Neuron (in vitro differentiated cells): Measurements from ENCODE around the gene HOMER2.
"Not testable (repeated sequence)": the region's sequence is repeated elsewhere in the genome, so short reads cannot be mapped to it uniquely, and the experiment has no call there.

Source experiments
- H2AFZ ChIP-seq: one replicate; pipeline ENCODE4 v1.6.1; 2013; ENCODE audit warnings: low read depth, mild to moderate bottlenecking, inconsistent platforms, low read length, moderate library complexity
- H3K27me3 ChIP-seq: one replicate; pipeline ENCODE4 v1.6.1; 2013; ENCODE audit warnings: low read length; ENCODE audit not compliant: insufficient read depth
- H3K36me3 ChIP-seq: one replicate; pipeline ENCODE4 v1.6.1; 2013; ENCODE audit warnings: low read length; ENCODE audit not compliant: insufficient read depth
- H3K4me1 ChIP-seq: one replicate; pipeline ENCODE4 v1.6.1; 2013; ENCODE audit warnings: low read length; ENCODE audit not compliant: insufficient read depth
- H3K4me3 ChIP-seq: 2 replicates; pipeline ENCODE4 v1.5.1; 2013; ENCODE audit warnings: mild to moderate bottlenecking, low read length, moderate library complexity
- H3K9me3 ChIP-seq: one replicate; pipeline ENCODE4 v1.6.1; 2013; ENCODE audit warnings: low read length

Gene HOMER2

GRCh38 chr15:82838096-82838735 is 114.3 kb downstream of the HOMER2 start:
- H3K4me3 ChIP-seq: no peak overlapping the region
- H3K9me3 ChIP-seq: no peaks in the 10 kb centered on the region
- no peak overlapping the region for H2AFZ ChIP-seq
- H3K36me3 ChIP-seq: peaks cover 33% of the 10 kb centered on the region
- peaks cover 2% of the 10 kb centered on the region for H3K4me1 ChIP-seq
- no peaks in the 10 kb centered on the region for H3K27me3 ChIP-seq

- Histone ChIP-seq H2AFZ (no peak overlapping the region), H3K9me3 (no peaks in the 10 kb centered on the region), H3K4me1 (peaks cover 8% of the 10 kb centered on the region), H3K4me3 (no peak overlapping the region), H3K27me3 (no peaks in the 10 kb centered on the region), H3K36me3 (peaks cover 51% of the 10 kb centered on the region)
Observed at GRCh38 chr15:82835391-82835917, 117.1 kb downstream of the HOMER2 start.

GRCh38 chr15:82833362-82833682 is 119.2 kb downstream of the HOMER2 start:
- no peak overlapping the region for H3K4me3 ChIP-seq
- H3K4me1 ChIP-seq: peaks cover 8% of the 10 kb centered on the region
- H3K36me3 ChIP-seq: peaks cover 68% of the 10 kb centered on the region
- no peaks in the 10 kb centered on the region for H3K9me3 ChIP-seq
- no peaks in the 10 kb centered on the region for H3K27me3 ChIP-seq
- H2AFZ ChIP-seq: no peak overlapping the region

GRCh38 chr15:82832601-82833361 is 119.7 kb downstream of the HOMER2 start:
- peaks cover 8% of the 10 kb centered on the region for H3K4me1 ChIP-seq
- no peaks in the 10 kb centered on the region for H3K27me3 ChIP-seq
- H3K36me3 ChIP-seq: peaks cover 74% of the 10 kb centered on the region
- H2AFZ ChIP-seq: no peak overlapping the region
- no peak overlapping the region for H3K4me3 ChIP-seq
- H3K9me3 ChIP-seq: no peaks in the 10 kb centered on the region

GRCh38 chr15:82831894-82832600 is 120.5 kb downstream of the HOMER2 start:
- H3K27me3 ChIP-seq: no peaks in the 10 kb centered on the region
- peaks cover 79% of the 10 kb centered on the region for H3K36me3 ChIP-seq
- H3K4me1 ChIP-seq: peaks cover 8% of the 10 kb centered on the region
- H3K9me3 ChIP-seq: no peaks in the 10 kb centered on the region
- no peak overlapping the region for H3K4me3 ChIP-seq
- H2AFZ ChIP-seq: no peak overlapping the region

- no peaks in the 10 kb centered on the region for H3K27me3 ChIP-seq
- peaks cover 8% of the 10 kb centered on the region for H3K4me1 ChIP-seq
- H3K36me3 ChIP-seq: peaks cover 79% of the 10 kb centered on the region
- no peaks in the 10 kb centered on the region for H3K9me3 ChIP-seq
- H3K4me3 ChIP-seq: no peak overlapping the region
- H2AFZ ChIP-seq: no peak overlapping the region
Observed at GRCh38 chr15:82830427-82831173, 121.9 kb downstream of the HOMER2 start.

- peaks cover 73% of the 10 kb centered on the region for H3K36me3 ChIP-seq
- H2AFZ ChIP-seq: no peak overlapping the region
- H3K9me3 ChIP-seq: no peaks in the 10 kb centered on the region
- H3K4me3 ChIP-seq: no peak overlapping the region
- H3K27me3 ChIP-seq: no peaks in the 10 kb centered on the region
- peaks cover 8% of the 10 kb centered on the region for H3K4me1 ChIP-seq
Observed at GRCh38 chr15:82829234-82829633, 123.3 kb downstream of the HOMER2 start.

GRCh38 chr15:82828075-82828474 is 124.4 kb downstream of the HOMER2 start:
- Histone ChIP-seq H2AFZ (no peak overlapping the region), H3K9me3 (no peaks in the 10 kb centered on the region), H3K36me3 (peaks cover 68% of the 10 kb centered on the region), H3K4me1 (peaks cover 5% of the 10 kb centered on the region), H3K4me3 (no peak overlapping the region), H3K27me3 (no peaks in the 10 kb centered on the region)

- no peak overlapping the region for H3K4me3 ChIP-seq
- no peaks in the 10 kb centered on the region for H3K27me3 ChIP-seq
- peaks cover 55% of the 10 kb centered on the region for H3K36me3 ChIP-seq
- peaks cover 3% of the 10 kb centered on the region for H3K9me3 ChIP-seq
- no peak overlapping the region for H2AFZ ChIP-seq
- H3K4me1 ChIP-seq: no peaks in the 10 kb centered on the region
Observed at GRCh38 chr15:82823049-82823448, 129.5 kb downstream of the HOMER2 start.

- H3K4me3 ChIP-seq, H3K9me3 ChIP-seq, H3K4me1 ChIP-seq, H2AFZ ChIP-seq, H3K27me3 ChIP-seq: not testable (repeated sequence)
- peaks cover 50% of the 10 kb centered on the region for H3K36me3 ChIP-seq
Observed at GRCh38 chr15:82821851-82822250, 130.7 kb downstream of the HOMER2 start.

GRCh38 chr15:82821396-82821795 is 131.1 kb downstream of the HOMER2 start:
- H3K27me3 ChIP-seq, H2AFZ ChIP-seq, H3K4me1 ChIP-seq, H3K9me3 ChIP-seq, H3K4me3 ChIP-seq: not testable (repeated sequence)
- peaks cover 49% of the 10 kb centered on the region for H3K36me3 ChIP-seq

GRCh38 chr15:82820128-82820527 is 132.4 kb downstream of the HOMER2 start:
- H3K4me3 ChIP-seq: no peak overlapping the region
- no peaks in the 10 kb centered on the region for H3K27me3 ChIP-seq
- H2AFZ ChIP-seq: no peak overlapping the region
- peaks cover 49% of the 10 kb centered on the region for H3K36me3 ChIP-seq
- H3K9me3 ChIP-seq: peaks cover 3% of the 10 kb centered on the region
- no peaks in the 10 kb centered on the region for H3K4me1 ChIP-seq

GRCh38 chr15:82812994-82813393 is 139.5 kb downstream of the HOMER2 start:
- H3K4me3 ChIP-seq: no peak overlapping the region
- H2AFZ ChIP-seq: no peak overlapping the region
- no peaks in the 10 kb centered on the region for H3K27me3 ChIP-seq
- peaks cover 30% of the 10 kb centered on the region for H3K36me3 ChIP-seq
- peaks cover 12% of the 10 kb centered on the region for H3K4me1 ChIP-seq
- H3K9me3 ChIP-seq: no peaks in the 10 kb centered on the region
